ENCODE measurements around the gene SYNDIG1.

The SYNDIG1 gene

GRCh38 chr20:24529369-24529719 lies 59.9 kb downstream of the SYNDIG1 start:
- DNase-seq: no peak

- DNase-seq: no peak
Measured at GRCh38 chr20:24530131-24530680, 60.8 kb downstream of the SYNDIG1 start.

GRCh38 chr20:24531202-24531601 lies 61.8 kb downstream of the SYNDIG1 start:
- DNase-seq: no peak

DNA sequence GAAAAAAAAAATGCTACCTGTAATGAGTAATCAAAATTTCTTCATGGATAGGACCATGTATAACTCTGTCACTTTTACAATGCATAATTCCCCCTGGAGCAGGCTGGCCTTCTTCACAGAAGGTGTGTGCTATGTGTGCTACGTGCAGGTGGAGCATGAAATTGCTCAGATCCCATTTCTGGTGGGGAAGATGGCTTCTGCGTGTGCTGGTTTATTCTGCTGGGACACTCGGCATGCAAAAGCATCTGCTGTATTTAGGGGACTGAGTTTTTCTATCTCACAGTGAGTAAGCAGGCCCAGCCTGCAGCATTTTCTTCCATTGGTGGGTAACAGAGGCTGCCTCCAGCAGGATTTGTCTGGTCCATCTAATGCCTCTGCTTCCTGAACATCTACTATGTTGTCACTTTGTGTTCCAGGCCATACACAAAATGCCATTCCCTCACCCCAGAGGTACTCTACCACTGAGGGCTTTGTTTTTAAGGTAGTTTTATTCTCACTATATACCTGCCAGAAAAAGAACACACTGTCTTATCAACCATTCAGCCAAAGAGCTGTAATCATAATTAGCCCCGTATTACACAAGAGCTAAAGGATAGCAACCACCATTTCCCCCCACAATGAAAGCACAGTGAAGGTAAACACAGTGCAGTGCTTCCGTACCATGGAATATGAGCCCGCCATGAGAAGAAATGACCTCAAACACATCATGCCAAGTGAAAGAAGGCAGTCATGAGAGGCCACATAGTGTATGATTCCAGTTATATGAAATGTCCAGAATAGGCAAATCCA lies 62.4 kb downstream of the SYNDIG1 start:
- no peak for DNase-seq

GRCh38 chr20:24533449-24533848 lies 64.0 kb downstream of the SYNDIG1 start:
- no peak for DNase-seq

GRCh38 chr20:24534282-24534681 lies 64.9 kb downstream of the SYNDIG1 start:
- no peak for DNase-seq

DNA sequence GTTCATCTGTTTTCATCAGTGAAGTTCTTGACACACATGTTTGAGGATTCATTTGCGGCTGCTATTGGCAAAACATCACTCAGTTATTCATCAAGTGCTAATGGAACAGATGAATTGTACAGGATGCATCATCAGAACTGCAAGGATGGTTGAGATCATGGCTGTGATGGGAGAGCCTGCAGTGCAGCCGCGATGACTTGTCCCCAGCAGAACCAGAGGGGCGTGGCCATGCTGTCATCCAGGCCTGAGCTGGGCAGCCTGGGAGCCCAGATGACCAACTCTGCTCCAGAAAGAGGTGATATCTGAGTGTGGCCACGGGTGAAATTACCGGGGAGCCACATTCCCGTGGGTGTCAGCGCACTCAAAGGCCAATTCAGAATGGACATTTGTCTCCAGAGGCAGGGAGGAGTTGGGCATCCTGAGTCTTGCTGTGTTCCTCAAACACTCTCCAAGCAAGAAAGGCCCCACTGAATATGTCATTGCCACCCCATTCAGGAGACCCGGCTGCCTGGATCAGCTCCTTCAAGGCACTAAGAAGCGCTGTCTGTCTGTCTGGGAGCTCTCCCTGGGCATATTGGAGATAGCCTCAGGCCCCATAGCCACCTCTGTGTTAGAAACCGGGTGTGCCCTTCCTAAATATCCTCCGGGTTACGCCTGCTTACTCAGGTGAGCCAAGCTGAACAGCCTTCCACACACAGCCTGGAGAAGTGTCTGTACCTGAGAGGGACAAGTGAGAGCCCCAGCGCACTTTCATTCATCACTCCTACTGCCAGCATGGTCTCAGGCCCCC lies 66.7 kb downstream of the SYNDIG1 start:
- DNase-seq: no peak

DNA sequence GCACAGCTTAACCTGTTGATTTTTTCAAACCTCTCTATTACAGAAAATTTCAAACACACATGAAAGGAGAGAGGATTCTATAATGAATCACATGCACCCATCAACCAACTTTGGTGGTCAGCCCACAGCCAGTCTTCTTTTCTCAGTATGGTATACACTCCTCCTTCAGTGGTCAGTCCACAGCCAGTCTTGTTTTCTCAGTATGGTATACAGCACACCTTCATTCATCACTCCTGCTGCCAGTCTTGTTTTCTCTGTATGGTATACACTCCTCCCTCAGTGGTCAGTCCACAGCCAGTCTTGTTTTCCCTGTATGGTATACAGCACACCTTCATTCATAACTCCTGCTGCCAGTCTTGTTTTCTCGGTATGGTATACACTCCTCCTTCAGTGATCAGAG lies 67.8 kb downstream of the SYNDIG1 start:
- DNase-seq: no peak

GRCh38 chr20:24542721-24543120 lies 73.3 kb downstream of the SYNDIG1 start:
- DNase-seq: no peak

DNA sequence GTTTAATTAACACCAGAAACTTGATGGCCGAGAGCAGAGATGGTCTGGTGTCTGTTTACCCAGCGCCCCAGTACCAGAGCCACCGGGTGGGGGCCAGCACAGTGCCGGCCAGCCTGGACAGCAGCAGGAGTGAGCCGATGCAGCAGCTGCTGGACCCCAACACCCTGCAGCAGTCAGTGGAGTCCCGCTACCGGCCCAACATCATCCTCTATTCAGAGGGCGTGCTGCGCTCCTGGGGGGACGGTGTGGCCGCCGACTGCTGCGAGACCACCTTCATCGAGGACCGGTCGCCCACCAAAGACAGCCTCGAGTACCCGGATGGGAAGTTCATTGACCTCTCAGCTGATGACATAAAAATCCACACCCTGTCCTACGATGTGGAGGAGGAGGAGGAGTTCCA lies 73.7 kb downstream of the SYNDIG1 start:
- no peak for DNase-seq

DNA sequence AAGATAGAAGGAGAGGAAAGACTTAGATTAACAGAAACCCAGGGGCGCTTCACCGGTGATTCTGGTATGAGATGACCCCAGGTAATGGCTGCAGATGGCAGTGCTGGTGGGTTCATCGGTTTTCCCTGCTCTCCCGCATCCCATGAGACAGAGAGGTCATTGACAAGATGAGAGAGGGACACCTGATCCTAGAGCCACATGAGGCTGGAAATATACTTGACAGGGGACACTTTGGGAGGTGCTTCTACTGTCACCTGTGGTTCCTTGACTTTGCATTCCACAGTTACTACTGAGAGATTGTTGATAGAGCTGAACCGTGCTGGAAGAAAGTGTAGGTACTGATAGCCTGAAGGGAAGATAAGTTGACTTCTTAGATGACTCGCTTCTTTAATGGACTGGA lies 74.3 kb downstream of the SYNDIG1 start:
- no peak for DNase-seq

DNA sequence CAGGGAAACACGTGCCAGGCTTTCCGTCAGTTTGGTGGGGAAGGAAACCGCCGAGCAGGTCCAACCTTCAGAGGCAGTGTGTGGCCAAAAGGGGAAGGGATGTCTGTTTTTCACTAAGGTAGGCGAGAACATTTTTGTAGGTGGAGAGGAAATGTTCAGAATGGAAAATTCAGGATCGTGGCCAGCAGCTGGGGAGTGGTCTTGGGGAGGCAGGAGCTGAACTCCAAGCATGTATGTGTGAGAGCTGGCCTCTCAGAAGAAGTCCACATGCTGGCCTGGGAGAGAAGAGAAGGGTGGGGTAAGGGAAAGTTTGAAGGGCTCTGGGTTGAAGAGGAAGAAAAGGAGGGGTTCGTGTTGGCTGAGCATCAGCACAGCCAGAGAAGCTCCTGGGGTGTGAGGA lies 74.9 kb downstream of the SYNDIG1 start:
- DNase-seq: no peak

GRCh38 chr20:24545168-24545567 lies 75.7 kb downstream of the SYNDIG1 start:
- no peak for DNase-seq

DNA sequence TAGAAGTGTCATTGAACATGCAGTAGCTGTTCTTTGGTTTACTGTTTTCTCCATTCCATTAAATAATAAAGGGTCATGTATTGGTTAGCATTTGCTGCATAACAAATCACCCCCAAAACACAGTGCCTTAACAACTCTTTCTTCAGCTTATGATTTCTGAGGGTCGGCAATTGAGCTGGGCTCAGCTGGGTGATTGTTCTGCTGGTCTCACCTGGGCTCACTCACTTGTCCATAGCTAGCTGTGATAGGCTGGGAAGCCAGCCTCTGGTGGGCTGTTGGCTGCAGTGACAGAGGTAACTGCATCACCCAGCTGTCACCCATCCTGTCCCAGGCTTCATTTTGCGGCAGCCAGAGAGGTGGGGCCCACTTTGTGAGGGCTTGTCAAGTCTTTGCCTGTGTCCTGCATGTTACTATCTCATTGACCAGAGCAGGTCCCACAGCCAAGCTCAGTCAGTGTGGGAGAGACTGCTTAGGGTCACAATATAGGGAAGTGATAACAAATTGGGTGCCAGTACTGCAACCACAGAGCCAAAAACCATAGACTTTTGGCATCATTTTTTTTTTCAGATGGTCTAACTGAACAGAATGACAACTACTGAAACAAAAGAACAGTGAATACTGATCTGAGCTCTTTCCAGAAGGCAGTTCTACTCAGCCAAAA lies 76.9 kb downstream of the SYNDIG1 start:
- no peak for DNase-seq

DNA sequence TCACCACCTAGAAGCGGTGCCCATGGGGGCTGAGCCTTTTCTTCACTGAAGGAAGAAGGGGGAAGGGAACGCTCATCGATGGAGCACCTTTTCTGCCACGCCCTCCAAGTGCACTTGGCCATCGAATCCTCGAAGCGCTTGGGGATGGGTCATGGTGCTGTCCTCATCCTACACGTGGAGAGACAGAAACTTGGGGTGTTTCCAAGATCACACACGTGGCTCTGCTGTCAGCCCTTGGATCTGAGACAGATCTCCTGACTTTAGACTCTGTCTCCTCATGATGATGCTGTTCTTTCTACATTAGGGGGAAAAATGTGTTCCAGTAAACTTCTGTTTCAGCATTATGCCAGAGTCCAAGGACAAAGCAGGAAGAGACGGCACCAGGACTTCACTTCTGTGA lies 78.5 kb downstream of the SYNDIG1 start:
- DNase-seq: no peak

DNA sequence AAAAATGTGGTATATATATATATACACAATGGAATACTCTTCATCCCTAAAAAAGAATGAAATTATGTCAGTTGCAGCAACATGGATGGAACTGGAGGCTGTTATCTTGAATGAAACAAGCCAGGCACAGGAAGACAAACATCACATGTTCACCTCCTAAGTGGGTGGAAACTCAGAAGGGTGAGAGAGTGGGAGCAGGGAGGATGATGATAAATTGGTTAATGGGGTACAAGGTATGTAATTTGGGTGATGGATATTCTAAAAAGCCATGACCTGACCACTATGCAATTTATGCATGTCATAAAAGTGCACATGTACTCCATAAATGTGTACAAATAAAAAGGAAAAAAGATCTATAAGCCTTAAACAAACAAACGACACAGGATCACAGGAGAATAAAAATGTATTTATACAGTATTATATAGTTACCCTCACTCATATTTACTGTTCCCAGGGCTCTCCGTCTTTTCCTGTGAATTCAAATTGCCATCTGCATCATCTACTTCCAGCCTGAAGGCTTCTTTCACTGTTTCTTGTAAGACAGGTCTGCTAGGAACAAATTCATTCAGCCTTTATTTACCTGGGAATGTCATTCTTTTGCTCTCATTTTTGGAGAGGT lies 89.8 kb downstream of the SYNDIG1 start:
- no peak for DNase-seq

DNA sequence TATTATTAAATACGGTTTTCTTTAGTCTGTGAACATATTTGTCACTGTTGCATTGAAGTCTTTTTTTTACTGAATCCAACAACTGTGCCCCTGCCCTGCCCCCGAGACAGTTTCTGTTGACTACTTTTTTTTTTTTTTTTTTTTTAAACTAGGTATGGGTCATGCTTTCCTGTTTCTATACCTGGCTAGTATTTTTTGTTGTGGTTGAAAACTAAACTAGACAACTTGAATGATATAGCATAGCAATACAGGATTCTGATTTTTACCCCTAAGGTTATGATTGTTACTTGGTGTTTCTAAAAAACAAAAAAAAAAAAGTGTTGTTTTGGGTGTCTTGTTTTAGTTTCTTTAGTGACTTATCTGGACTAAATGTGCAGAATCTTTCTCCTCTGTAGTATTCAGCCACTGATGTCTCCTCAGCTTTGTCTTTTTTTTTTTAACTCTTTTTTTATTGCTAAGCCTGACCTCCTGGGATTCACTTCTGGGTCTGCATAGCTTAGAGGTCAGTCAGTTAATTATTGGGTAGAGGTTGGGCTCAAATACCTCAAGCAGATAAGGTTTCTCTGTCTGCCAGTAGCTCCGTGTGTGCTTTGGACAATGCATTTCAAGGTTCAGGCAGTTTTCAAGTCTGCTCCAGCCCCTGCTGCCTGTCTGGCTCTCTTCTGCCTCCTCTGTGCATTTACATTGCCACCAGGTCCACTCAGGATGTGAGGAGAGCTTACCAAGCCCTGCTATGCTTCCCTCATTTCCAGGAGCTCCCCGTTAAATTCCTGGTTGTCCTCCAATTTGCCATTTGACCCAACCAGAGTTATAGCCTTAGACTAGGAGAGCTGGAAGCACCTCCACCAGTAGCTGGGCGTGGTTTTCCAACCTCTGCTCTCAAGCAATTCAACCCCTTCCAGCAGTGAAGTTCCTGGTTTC lies 91.4 kb downstream of the SYNDIG1 start:
- no peak for DNase-seq

DNA sequence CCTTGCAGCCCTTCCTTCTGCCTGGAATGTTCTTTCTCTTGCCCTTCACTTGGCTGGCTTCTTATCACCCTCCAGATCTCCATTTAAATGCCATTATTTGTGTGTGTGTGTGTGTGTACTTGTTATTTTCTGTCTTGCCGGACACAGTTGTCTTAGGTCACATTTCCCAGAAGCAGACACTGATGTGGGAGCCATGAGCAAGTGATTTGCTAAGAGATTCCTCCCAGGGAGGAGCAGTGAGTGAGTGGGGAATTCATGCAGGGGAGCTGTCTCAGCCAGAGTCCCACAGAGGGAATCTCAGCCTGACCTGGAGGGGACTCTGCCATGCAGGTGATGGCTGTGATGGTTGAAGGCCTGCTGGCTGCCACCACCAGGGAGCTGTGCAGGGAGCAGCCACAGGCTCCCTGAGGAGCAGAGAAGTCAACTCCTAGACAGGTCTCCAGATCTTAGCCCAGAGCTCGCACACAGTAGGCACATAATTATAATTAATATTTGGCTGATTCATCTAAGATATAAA lies 96.5 kb downstream of the SYNDIG1 start:
- no peak for DNase-seq

GRCh38 chr20:24566656-24567055 lies 97.2 kb downstream of the SYNDIG1 start:
- no peak for DNase-seq

- DNase-seq: no peak
Measured at GRCh38 chr20:24567508-24567907, 98.1 kb downstream of the SYNDIG1 start.

DNA sequence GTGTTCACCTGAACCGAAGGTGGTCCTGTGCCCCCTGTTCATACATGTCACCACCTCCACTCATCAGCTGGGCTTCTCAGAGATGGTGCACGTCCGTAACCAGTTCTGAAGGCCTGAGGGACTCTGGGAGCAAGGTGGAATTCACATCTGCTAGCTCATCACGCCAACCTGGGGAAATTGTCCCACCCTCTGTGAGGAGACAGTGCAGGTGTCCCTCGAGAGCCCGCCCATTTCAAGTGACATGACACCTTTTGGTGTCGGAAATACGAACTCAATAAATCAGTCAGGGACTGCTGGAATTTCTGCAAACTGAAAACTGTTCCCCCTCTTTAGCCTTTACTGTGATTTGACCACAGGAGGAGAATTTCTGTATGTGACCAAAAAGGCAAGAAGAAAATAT lies 99.4 kb downstream of the SYNDIG1 start:
- DNase-seq: no peak

- no peak for DNase-seq
Measured at GRCh38 chr20:24571159-24571558, 101.7 kb downstream of the SYNDIG1 start.
